Natural killer cell (primary cell): ENCODE results near the gene INCA1. TPM values are rescaled to one million over a fixed set of nuclear protein-coding genes. Genes with fewer than 3 reads are reported as not detected.

Experiments used
- ATAC-seq, 3 donors: fragments of 150-1000 bp in 2 of 3; fragments of 200-7000 bp in 1 of 3; cut with Tn5 transposase; 1 replicate in 1 of 3; 2 replicates in 2 of 3; pipeline ENCODE4 v1.10.0; 2021; ENCODE audit warnings: mild to moderate bottlenecking in 2 of 3, moderate library complexity in 2 of 3
- DNase-seq, 2 donors: peaks; one replicate each; pipeline versions ENCODE4 v3.0.0 to v3.0.0-alpha.2; 2013 to 2021; ENCODE audit warnings: mixed read lengths in 1 of 2
- H3K27ac ChIP-seq: one replicate; pipeline ENCODE4 v1.5.1; 2013; ENCODE audit warnings: mild to moderate bottlenecking, low read length
- H3K27me3 ChIP-seq: one replicate; pipeline ENCODE4 v1.6.1; 2013; ENCODE audit warnings: low read length; ENCODE audit not compliant: control insufficient read depth, insufficient read depth
- H3K36me3 ChIP-seq: one replicate; pipeline ENCODE4 v1.6.1; 2013; ENCODE audit warnings: low read length; ENCODE audit not compliant: control insufficient read depth, insufficient read depth
- H3K4me1 ChIP-seq: one replicate; pipeline ENCODE4 v1.6.1; 2013; ENCODE audit warnings: low read length; ENCODE audit not compliant: control insufficient read depth, insufficient read depth
- H3K4me3 ChIP-seq: one replicate; pipeline ENCODE4 v1.5.1; 2013; ENCODE audit warnings: low read length
- H3K9me3 ChIP-seq: one replicate; pipeline ENCODE4 v1.6.1; 2013; ENCODE audit warnings: low read length; ENCODE audit not compliant: control insufficient read depth, insufficient read depth
- H3K27ac Mint-ChIP-seq, 2 donors: one replicate each; pipeline ENCODE4 v1.8.0; 2022; ENCODE audit warnings: mild to moderate bottlenecking in 2 of 2, mixed read lengths in 2 of 2, moderate library complexity in 1 of 2
- H3K27me3 Mint-ChIP-seq, 2 donors: one replicate each; pipeline ENCODE4 v1.8.0; 2022; ENCODE audit warnings: low read depth in 2 of 2, mixed read lengths in 2 of 2
- H3K36me3 Mint-ChIP-seq: one replicate; pipeline ENCODE4 v1.8.0; 2022; ENCODE audit warnings: mixed read lengths
- H3K4me1 Mint-ChIP-seq, 2 donors: one replicate each; pipeline ENCODE4 v1.8.0; 2022; ENCODE audit warnings: mixed read lengths in 2 of 2
- H3K4me3 Mint-ChIP-seq: one replicate; pipeline ENCODE4 v1.8.0; 2022; ENCODE audit warnings: mild to moderate bottlenecking, moderate library complexity, mixed read lengths
- H3K9me3 Mint-ChIP-seq, 2 donors: one replicate each; pipeline ENCODE4 v1.8.0; 2022; ENCODE audit warnings: mixed read lengths in 2 of 2
- CTCF ChIP-seq: fragments of 200-600 bp; IDR thresholded peaks from one replicate; pipeline ENCODE4 v1.8.0; 2022; ENCODE audit warnings: antibody characterized with exemption
- WGBS: methylation state at CpG from one replicate; pipeline ENCODE4 v1.1.7; 2013; ENCODE audit warnings: missing lambda C conversion rate; ENCODE audit not compliant: insufficient coverage; 5-methylcytosine and 5-hydroxymethylcytosine counted together
- intact Hi-C: fragments of 100-400 bp; cut with micrococcal nuclease; formaldehyde crosslinking; loops from one replicate; pipeline ENCODE4 v1.14.2; 2022
- total RNA-seq, 4 donors: library from RNA; stranded (reverse); fragments of 120-200 nt in 1 of 4; gene quantifications; one replicate each; pipeline versions ENCODE4 v1.2.3 to v1.2.4, GENCODE V29; 2013 to 2022

The INCA1 gene
- total RNA-seq, 3 donors from 2014 or later (not counting 1 experiment from before 2014, with no cell fraction given): 0.39 to 0.54 TPM; not detected in 1

- H3K4me3 ChIP-seq: no peak overlapping the region
- Mint-ChIP-seq H3K36me3 (peaks cover 14% of the 10 kb centered on the region), H3K27ac (peak overlapping the region; percentile 87 to 93), H3K9me3 (no peaks in the 10 kb centered on the region), H3K4me1 (peaks cover 71 to 89% of the 10 kb centered on the region in 2 donors), H3K4me3 (peak overlapping the region; percentile 91), H3K27me3 (peaks cover 0 to 2% of the 10 kb centered on the region in 2 donors)
- ATAC-seq (no peak), DNase-seq (no peak)
- H3K27me3 ChIP-seq: no peaks in the 10 kb centered on the region
- WGBS: 95% methylated on average over 9 of the region's 13 CpGs
- no peaks in the 10 kb centered on the region for H3K9me3 ChIP-seq
- TF ChIP-seq CTCF: no peak
- intact Hi-C loops: no loop called here
- H3K36me3 ChIP-seq: peaks cover 57% of the 10 kb centered on the region
- H3K27ac ChIP-seq: peak overlapping the region; percentile 96
- peaks cover 79% of the 10 kb centered on the region for H3K4me1 ChIP-seq
These were observed 54.4 kb downstream of the INCA1 start for GRCh38 chr17:4942760-4943508.

- peaks cover 73% of the 10 kb centered on the region for H3K4me1 ChIP-seq
- peak overlapping the region; percentile 91 for H3K4me3 ChIP-seq
- peaks cover 8% of the 10 kb centered on the region for H3K36me3 Mint-ChIP-seq
- H3K9me3 Mint-ChIP-seq: no peaks in the 10 kb centered on the region
- intact Hi-C loops: no loop called here
- no peaks in the 10 kb centered on the region for H3K27me3 Mint-ChIP-seq
- no peak for TF ChIP-seq CTCF
- peak overlapping the region; percentile 87 to 93 for H3K27ac Mint-ChIP-seq
- H3K9me3 ChIP-seq: no peaks in the 10 kb centered on the region
- peaks cover 63 to 89% of the 10 kb centered on the region in 2 donors for H3K4me1 Mint-ChIP-seq
- no peaks in the 10 kb centered on the region for H3K27me3 ChIP-seq
- H3K27ac ChIP-seq: peak overlapping the region; percentile 77
- peak overlapping the region; percentile 91 for H3K4me3 Mint-ChIP-seq
- WGBS: 22% methylated on average over 3 of the region's 4 CpGs
- ATAC-seq: no peak
- H3K36me3 ChIP-seq: peaks cover 54% of the 10 kb centered on the region
- DNase-seq: no peak
These were observed 56.1 kb downstream of the INCA1 start for GRCh38 chr17:4941319-4941610.

- WGBS: under 1% methylated on average over 28 of the region's 29 CpGs
- peaks cover 68% of the 10 kb centered on the region for H3K4me1 ChIP-seq
- TF ChIP-seq CTCF: no peak
- peak overlapping the region; percentile 91 for H3K4me3 ChIP-seq
- H3K27me3 ChIP-seq: no peaks in the 10 kb centered on the region
- H3K27ac Mint-ChIP-seq: peak overlapping the region; percentile 87 to 93
- H3K27me3 Mint-ChIP-seq: no peaks in the 10 kb centered on the region
- H3K36me3 ChIP-seq: peaks cover 51% of the 10 kb centered on the region
- H3K4me1 Mint-ChIP-seq: peaks cover 63 to 90% of the 10 kb centered on the region in 2 donors
- H3K36me3 Mint-ChIP-seq: peaks cover 7% of the 10 kb centered on the region
- no peaks in the 10 kb centered on the region for H3K9me3 ChIP-seq
- intact Hi-C loops: loop anchor here (1.0 kb wide), 2 partner anchors 8 to 27 kb away; partner anchors contain the start of genes PFN1 and SPAG7
- no peaks in the 10 kb centered on the region for H3K9me3 Mint-ChIP-seq
- peak overlapping the region; percentile 77 for H3K27ac ChIP-seq
- DNase-seq (peak; percentile 36 to 68), ATAC-seq (no peak)
- peak overlapping the region; percentile 91 for H3K4me3 Mint-ChIP-seq
These were observed 56.6 kb downstream of the INCA1 start for GRCh38 chr17:4940555-4941318.
